Natural killer cell (primary cell): ENCODE measurements around the gene SMURF2. TPM values are rescaled to one million over a fixed set of nuclear protein-coding genes. Genes with fewer than 3 reads are reported as not detected.

ENCODE experiments used
- ATAC-seq, 3 donors: fragments of 150-1000 bp in 2 of 3; fragments of 200-7000 bp in 1 of 3; cut with Tn5 transposase; 1 replicate in 1 of 3; 2 replicates in 2 of 3; pipeline ENCODE4 v1.10.0; 2021; ENCODE audit warnings: mild to moderate bottlenecking in 2 of 3, moderate library complexity in 2 of 3
- DNase-seq, 2 donors: peaks; one replicate each; pipeline versions ENCODE4 v3.0.0 to v3.0.0-alpha.2; 2013 to 2021; ENCODE audit warnings: mixed read lengths in 1 of 2
- H3K27ac ChIP-seq: one replicate; pipeline ENCODE4 v1.5.1; 2013; ENCODE audit warnings: mild to moderate bottlenecking, low read length
- H3K27me3 ChIP-seq: one replicate; pipeline ENCODE4 v1.6.1; 2013; ENCODE audit warnings: low read length; ENCODE audit not compliant: control insufficient read depth, insufficient read depth
- H3K36me3 ChIP-seq: one replicate; pipeline ENCODE4 v1.6.1; 2013; ENCODE audit warnings: low read length; ENCODE audit not compliant: control insufficient read depth, insufficient read depth
- H3K4me1 ChIP-seq: one replicate; pipeline ENCODE4 v1.6.1; 2013; ENCODE audit warnings: low read length; ENCODE audit not compliant: control insufficient read depth, insufficient read depth
- H3K4me3 ChIP-seq: one replicate; pipeline ENCODE4 v1.5.1; 2013; ENCODE audit warnings: low read length
- H3K9me3 ChIP-seq: one replicate; pipeline ENCODE4 v1.6.1; 2013; ENCODE audit warnings: low read length; ENCODE audit not compliant: control insufficient read depth, insufficient read depth
- H3K27ac Mint-ChIP-seq, 2 donors: one replicate each; pipeline ENCODE4 v1.8.0; 2022; ENCODE audit warnings: mild to moderate bottlenecking in 2 of 2, mixed read lengths in 2 of 2, moderate library complexity in 1 of 2
- H3K27me3 Mint-ChIP-seq, 2 donors: one replicate each; pipeline ENCODE4 v1.8.0; 2022; ENCODE audit warnings: low read depth in 2 of 2, mixed read lengths in 2 of 2
- H3K36me3 Mint-ChIP-seq: one replicate; pipeline ENCODE4 v1.8.0; 2022; ENCODE audit warnings: mixed read lengths
- H3K4me1 Mint-ChIP-seq, 2 donors: one replicate each; pipeline ENCODE4 v1.8.0; 2022; ENCODE audit warnings: mixed read lengths in 2 of 2
- H3K4me3 Mint-ChIP-seq: one replicate; pipeline ENCODE4 v1.8.0; 2022; ENCODE audit warnings: mild to moderate bottlenecking, moderate library complexity, mixed read lengths
- H3K9me3 Mint-ChIP-seq, 2 donors: one replicate each; pipeline ENCODE4 v1.8.0; 2022; ENCODE audit warnings: mixed read lengths in 2 of 2
- CTCF ChIP-seq: fragments of 200-600 bp; IDR thresholded peaks from one replicate; pipeline ENCODE4 v1.8.0; 2022; ENCODE audit warnings: antibody characterized with exemption
- WGBS: methylation state at CpG from one replicate; pipeline ENCODE4 v1.1.7; 2013; ENCODE audit warnings: missing lambda C conversion rate; ENCODE audit not compliant: insufficient coverage; 5-methylcytosine and 5-hydroxymethylcytosine counted together
- intact Hi-C: fragments of 100-400 bp; cut with micrococcal nuclease; formaldehyde crosslinking; loops from one replicate; pipeline ENCODE4 v1.14.2; 2022
- total RNA-seq, 4 donors: library from RNA; stranded (reverse); fragments of 120-200 nt in 1 of 4; gene quantifications; one replicate each; pipeline versions ENCODE4 v1.2.3 to v1.2.4, GENCODE V29; 2013 to 2022

SMURF2 gene
- total RNA-seq, 3 donors from 2014 or later (not counting 1 experiment from before 2014, with no cell fraction given) = 43.8 to 54.5 (median 46.5) TPM

DNA sequence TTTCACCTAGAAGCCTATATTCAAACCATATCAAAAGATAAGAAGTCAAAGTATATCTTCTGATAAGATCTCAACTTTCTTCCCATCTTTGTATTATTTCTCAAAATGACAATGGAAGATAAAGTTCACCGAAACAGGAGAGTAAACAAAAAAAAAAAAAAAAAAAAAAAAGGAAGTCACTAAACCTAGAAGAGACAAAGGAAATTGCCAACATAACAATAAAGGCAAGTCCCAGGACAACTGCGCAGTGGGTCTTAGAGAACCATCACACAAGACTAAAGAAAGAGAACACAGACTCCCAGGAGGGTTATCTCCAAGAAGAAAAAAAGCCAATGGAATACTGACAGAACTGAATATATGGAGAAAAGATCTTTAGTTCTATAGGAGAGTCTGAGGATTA lies 65.7 kb downstream of the SMURF2 start:
- intact Hi-C loops = no loop called here
- ATAC-seq (no peak), DNase-seq (no peak)
- H3K27ac Mint-ChIP-seq = peak overlapping the region in 1 of 2 donors; percentile 65
- no CpG with 5 or more reads among the region's 2 CpGs for WGBS
- no peaks in the 10 kb centered on the region for H3K27me3 ChIP-seq
- peaks cover 16% of the 10 kb centered on the region for H3K36me3 Mint-ChIP-seq
- H3K4me1 ChIP-seq = peaks cover 9% of the 10 kb centered on the region
- H3K4me1 Mint-ChIP-seq = peaks cover 29% of the 10 kb centered on the region in 2 donors
- H3K27ac ChIP-seq = no peak overlapping the region
- no peaks in the 10 kb centered on the region for H3K27me3 Mint-ChIP-seq
- TF ChIP-seq CTCF = no peak
- H3K9me3 ChIP-seq = no peaks in the 10 kb centered on the region
- H3K4me3 Mint-ChIP-seq = no peak overlapping the region
- no peaks in the 10 kb centered on the region for H3K9me3 Mint-ChIP-seq
- peaks cover 33% of the 10 kb centered on the region for H3K36me3 ChIP-seq
- H3K4me3 ChIP-seq = no peak overlapping the region

GRCh38 chr17:64591944-64592343 lies 70.2 kb downstream of the SMURF2 start:
- Mint-ChIP-seq H3K27ac (peak overlapping the region in 1 of 2 donors; percentile 66), H3K4me1 (peaks cover 9 to 13% of the 10 kb centered on the region in 2 donors), H3K36me3 (peaks cover 16% of the 10 kb centered on the region), H3K9me3 (no peaks in the 10 kb centered on the region), H3K27me3 (no peaks in the 10 kb centered on the region), H3K4me3 (no peak overlapping the region)
- WGBS = 94% methylated on average over 1 of the region's 1 CpG
- Histone ChIP-seq H3K9me3 (no peaks in the 10 kb centered on the region), H3K27ac (no peak overlapping the region), H3K27me3 (no peaks in the 10 kb centered on the region), H3K36me3 (peaks cover 39% of the 10 kb centered on the region), H3K4me1 (no peaks in the 10 kb centered on the region), H3K4me3 (no peak overlapping the region)
- no peak for DNase-seq
- no peak for TF ChIP-seq CTCF
- intact Hi-C loops = no loop called here
- ATAC-seq = no peak

GRCh38 chr17:64585146-64585545 lies 77.0 kb downstream of the SMURF2 start:
- no peak for ATAC-seq
- Histone ChIP-seq H3K27me3 (no peaks in the 10 kb centered on the region), H3K4me1 (no peaks in the 10 kb centered on the region), H3K4me3 (no peak overlapping the region), H3K36me3 (peaks cover 39% of the 10 kb centered on the region), H3K27ac (no peak overlapping the region), H3K9me3 (no peaks in the 10 kb centered on the region)
- no peak for TF ChIP-seq CTCF
- Mint-ChIP-seq H3K36me3 (no peaks in the 10 kb centered on the region), H3K27me3 (no peaks in the 10 kb centered on the region), H3K4me1 (no peaks in the 10 kb centered on the region), H3K9me3 (no peaks in the 10 kb centered on the region), H3K4me3 (no peak overlapping the region), H3K27ac (no peak overlapping the region)
- no peak for DNase-seq
- no CpG with 5 or more reads among the region's 2 CpGs for WGBS
- intact Hi-C loops = no loop called here

- intact Hi-C loops = no loop called here
- Mint-ChIP-seq H3K9me3 (no peaks in the 10 kb centered on the region), H3K4me1 (no peaks in the 10 kb centered on the region), H3K27ac (no peak overlapping the region), H3K4me3 (no peak overlapping the region), H3K36me3 (no peaks in the 10 kb centered on the region), H3K27me3 (no peaks in the 10 kb centered on the region)
- no peak for DNase-seq
- no peaks in the 10 kb centered on the region for H3K4me1 ChIP-seq
- H3K27me3 ChIP-seq = no peaks in the 10 kb centered on the region
- no peak for TF ChIP-seq CTCF
- no peaks in the 10 kb centered on the region for H3K9me3 ChIP-seq
- no peak overlapping the region for H3K4me3 ChIP-seq
- ATAC-seq = no peak
- H3K27ac ChIP-seq = no peak overlapping the region
- peaks cover 55% of the 10 kb centered on the region for H3K36me3 ChIP-seq
- 95% methylated on average over 3 of the region's 3 CpGs for WGBS
These were observed 79.1 kb downstream of the SMURF2 start for GRCh38 chr17:64583038-64583437.
